ENCODE results near the gene AHCY. TPM values are rescaled to one million over a fixed set of nuclear protein-coding genes. Genes with fewer than 3 reads are reported as not detected.

Gene AHCY
- total RNA-seq, 1 experiment from 2014 or later = 265 TPM

DNA sequence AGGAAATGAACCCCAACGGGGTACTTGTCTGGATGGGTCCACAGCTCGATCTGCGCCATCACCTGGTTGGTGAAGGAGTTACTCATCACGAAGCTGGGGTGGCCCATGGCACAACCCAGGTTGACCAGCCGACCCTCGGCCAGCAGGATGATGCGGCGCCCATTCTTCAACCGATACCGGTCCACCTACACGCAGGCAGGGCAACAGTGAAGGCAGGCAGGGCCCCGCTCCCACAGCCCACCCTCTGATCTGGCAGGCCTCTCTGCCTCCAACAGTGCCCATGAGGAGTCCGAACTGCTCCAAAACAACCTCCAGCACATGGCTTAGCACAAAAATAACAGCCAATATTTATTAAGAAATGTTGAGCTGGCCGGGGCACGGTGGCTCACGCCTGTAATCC is 17.7 kb downstream of the AHCY start:
- Histone ChIP-seq H4K20me1 (ENCODE audit: low read length) (no peaks in the 10 kb centered on the region), H3K4me1 (ENCODE audit: insufficient read depth, low read length) (no peaks in the 10 kb centered on the region), H3K4me2 (ENCODE audit: low read length) (no peak overlapping the region), H3K9ac (ENCODE audit: low read length) (no peak overlapping the region), H3K9me2 (replicated peaks; ENCODE audit: low read length) (no peaks in the 10 kb centered on the region), H2AFZ (ENCODE audit: low read length) (no peak overlapping the region), H3K27me3 (ENCODE audit: low read length) (no peaks in the 10 kb centered on the region), H3F3A (ENCODE audit: low read length, unreplicated experiment) (no peaks in the 10 kb centered on the region), H3K79me2 (ENCODE audit: low read length) (no peaks in the 10 kb centered on the region), H3K27ac (ENCODE audit: low read length) (no peak overlapping the region), H3K4me3 (ENCODE audit: low read length) (no peak overlapping the region), H3K36me3 (ENCODE audit: low read depth, low read length) (peaks cover 60% of the 10 kb centered on the region), H3K9me3 (ENCODE audit: low read length) (no peaks in the 10 kb centered on the region)
- ATAC-seq (no peak), DNase-seq (no peak)
- ChIA-PET POLR2A (ENCODE audit: unreplicated experiment) (no interaction called here), CTCF (no interaction called here)
- intact Hi-C loops (cut with micrococcal nuclease) = no loop called here
- TF ChIP-seq CTCF (conservative IDR thresholded peaks at IDR 0.05; ENCODE audit: low read depth, low read length) = no peak
- no peak for TF ChIP-seq EZH2 (IDR thresholded peaks at IDR 0.05; ENCODE audit: low read length, unreplicated experiment)
- TF ChIP-seq EZH2phosphoT487 (IDR thresholded peaks at IDR 0.05; ENCODE audit: borderline replicate concordance, low read length) = no peak
- BruUV-seq (replicated peaks) = no TSS peak

GRCh38 chr20:34283844-34284243 is 19.3 kb downstream of the AHCY start:
- ATAC-seq = no peak
- TF ChIP-seq EZH2 (IDR thresholded peaks at IDR 0.05; ENCODE audit: low read length, unreplicated experiment) (no peak), CTCF (conservative IDR thresholded peaks at IDR 0.05; ENCODE audit: low read depth, low read length) (no peak), EZH2phosphoT487 (IDR thresholded peaks at IDR 0.05; ENCODE audit: borderline replicate concordance, low read length) (no peak)
- H3K9ac ChIP-seq (ENCODE audit: low read length) = no peak overlapping the region
- H2AFZ ChIP-seq (ENCODE audit: low read length) = no peak overlapping the region
- no peak overlapping the region for H3K4me3 ChIP-seq (ENCODE audit: low read length)
- ChIA-PET CTCF (no interaction called here), POLR2A (ENCODE audit: unreplicated experiment) (no interaction called here)
- peaks cover 63% of the 10 kb centered on the region for H3K36me3 ChIP-seq (ENCODE audit: low read depth, low read length)
- no peaks in the 10 kb centered on the region for H3K79me2 ChIP-seq (ENCODE audit: low read length)
- H3K27ac ChIP-seq (ENCODE audit: low read length) = no peak overlapping the region
- H4K20me1 ChIP-seq (ENCODE audit: low read length) = no peaks in the 10 kb centered on the region
- intact Hi-C loops (cut with micrococcal nuclease) = no loop called here
- no peak for DNase-seq
- no peaks in the 10 kb centered on the region for H3F3A ChIP-seq (ENCODE audit: low read length, unreplicated experiment)
- no TSS peak for BruUV-seq (replicated peaks)
- H3K9me3 ChIP-seq (ENCODE audit: low read length) = no peaks in the 10 kb centered on the region
- no peaks in the 10 kb centered on the region for H3K4me1 ChIP-seq (ENCODE audit: insufficient read depth, low read length)
- H3K9me2 ChIP-seq (replicated peaks; ENCODE audit: low read length) = no peaks in the 10 kb centered on the region
- H3K4me2 ChIP-seq (ENCODE audit: low read length) = no peak overlapping the region
- H3K27me3 ChIP-seq (ENCODE audit: low read length) = no peaks in the 10 kb centered on the region

- intact Hi-C loops (cut with micrococcal nuclease) = no loop called here
- H3K9ac ChIP-seq (ENCODE audit: low read length) = no peak overlapping the region
- no peak overlapping the region for H3K4me3 ChIP-seq (ENCODE audit: low read length)
- H3K27me3 ChIP-seq (ENCODE audit: low read length) = no peaks in the 10 kb centered on the region
- H4K20me1 ChIP-seq (ENCODE audit: low read length) = no peaks in the 10 kb centered on the region
- no peak overlapping the region for H3K27ac ChIP-seq (ENCODE audit: low read length)
- H3K4me2 ChIP-seq (ENCODE audit: low read length) = no peak overlapping the region
- no peaks in the 10 kb centered on the region for H3K9me2 ChIP-seq (replicated peaks; ENCODE audit: low read length)
- H3K79me2 ChIP-seq (ENCODE audit: low read length) = no peaks in the 10 kb centered on the region
- no TSS peak for BruUV-seq (replicated peaks)
- TF ChIP-seq EZH2phosphoT487 (IDR thresholded peaks at IDR 0.05; ENCODE audit: borderline replicate concordance, low read length) = no peak
- no peak for TF ChIP-seq CTCF (conservative IDR thresholded peaks at IDR 0.05; ENCODE audit: low read depth, low read length)
- no peak for TF ChIP-seq EZH2 (IDR thresholded peaks at IDR 0.05; ENCODE audit: low read length, unreplicated experiment)
- H3F3A ChIP-seq (ENCODE audit: low read length, unreplicated experiment) = no peaks in the 10 kb centered on the region
- ATAC-seq = no peak
- DNase-seq = no peak
- H3K4me1 ChIP-seq (ENCODE audit: insufficient read depth, low read length) = no peaks in the 10 kb centered on the region
- CTCF ChIA-PET = no interaction called here
- H3K36me3 ChIP-seq (ENCODE audit: low read depth, low read length) = peaks cover 57% of the 10 kb centered on the region
- POLR2A ChIA-PET (ENCODE audit: unreplicated experiment) = no interaction called here
- H3K9me3 ChIP-seq (ENCODE audit: low read length) = no peaks in the 10 kb centered on the region
- H2AFZ ChIP-seq (ENCODE audit: low read length) = no peak overlapping the region
These were observed 21.1 kb downstream of the AHCY start for GRCh38 chr20:34282041-34282440.

Measured in PC-3 (cell line).